SKM-1 (cell line): ENCODE data around the gene ABCC10.
"Not testable (repeated sequence)": the region's sequence is repeated elsewhere in the genome, so short reads cannot be mapped to it uniquely, and the experiment has no call there.

Source experiments
- DNase-seq: peaks from one replicate; lab custom pipeline; 2025; ENCODE audit not compliant: unreplicated experiment; lab: John Stamatoyannopoulos, UW

Gene ABCC10

GRCh38 chr6:43494321-43494720 lies 67.0 kb downstream of the ABCC10 start:
- no peak for DNase-seq

- DNase-seq = no peak
Observed at GRCh38 chr6:43494766-43495165, 67.4 kb downstream of the ABCC10 start.

- no peak for DNase-seq
Observed at GRCh38 chr6:43495409-43495941, 68.1 kb downstream of the ABCC10 start.

GRCh38 chr6:43496370-43497128 lies 69.2 kb downstream of the ABCC10 start:
- no peak for DNase-seq

GRCh38 chr6:43497129-43497396 lies 69.7 kb downstream of the ABCC10 start:
- no peak for DNase-seq

GRCh38 chr6:43497689-43498088 lies 70.3 kb downstream of the ABCC10 start:
- DNase-seq = no peak

GRCh38 chr6:43498291-43498690 lies 71.0 kb downstream of the ABCC10 start:
- DNase-seq = not testable (repeated sequence)

GRCh38 chr6:43499028-43499815 lies 71.9 kb downstream of the ABCC10 start:
- no peak for DNase-seq
